Hypothalamus (tissue), 51 donors: Measurements from ENCODE around the gene ZNF577.

ENCODE experiments used
- DNase-seq, 51 donors: peaks; one replicate each; lab custom pipeline; 2025; lab: John Stamatoyannopoulos, UW

The ZNF577 gene

DNA sequence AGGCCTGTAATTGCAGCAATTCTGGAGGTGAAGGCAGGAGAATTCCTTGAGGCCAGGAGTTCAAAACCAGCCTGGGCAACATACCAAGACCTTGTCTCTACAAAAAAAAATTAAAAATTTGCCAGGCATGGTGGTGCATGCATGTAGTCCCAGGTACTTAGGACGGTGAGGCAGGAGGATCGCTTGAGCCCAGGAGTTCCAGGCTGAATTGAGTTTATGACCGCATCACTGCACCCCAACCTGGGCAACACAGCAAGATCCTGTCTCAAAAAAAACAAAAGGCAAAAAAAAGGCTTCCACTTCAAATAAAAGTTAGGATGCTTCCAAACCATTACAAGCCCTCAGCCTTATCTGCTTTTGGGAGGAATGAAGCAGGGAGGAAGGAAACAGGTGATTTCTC, 5.2 kb downstream of the ZNF577 start:
- no peak for DNase-seq

- no peak for DNase-seq
Observed at GRCh38 chr19:51873097-51873496, 14.7 kb downstream of the ZNF577 start.

- DNase-seq: no peak
Observed at GRCh38 chr19:51861870-51862622, 25.7 kb downstream of the ZNF577 start.

- no peak for DNase-seq
Observed at GRCh38 chr19:51837145-51837544, 50.6 kb downstream of the ZNF577 start.

- DNase-seq: peak in 1 of 51 donors; percentile 1
Observed at GRCh38 chr19:51830274-51830673, 57.5 kb downstream of the ZNF577 start.

- DNase-seq: peak in 3 of 51 donors; percentile 1 to 12 (median 5)
Observed at GRCh38 chr19:51824281-51825005, 63.3 kb downstream of the ZNF577 start.

DNA sequence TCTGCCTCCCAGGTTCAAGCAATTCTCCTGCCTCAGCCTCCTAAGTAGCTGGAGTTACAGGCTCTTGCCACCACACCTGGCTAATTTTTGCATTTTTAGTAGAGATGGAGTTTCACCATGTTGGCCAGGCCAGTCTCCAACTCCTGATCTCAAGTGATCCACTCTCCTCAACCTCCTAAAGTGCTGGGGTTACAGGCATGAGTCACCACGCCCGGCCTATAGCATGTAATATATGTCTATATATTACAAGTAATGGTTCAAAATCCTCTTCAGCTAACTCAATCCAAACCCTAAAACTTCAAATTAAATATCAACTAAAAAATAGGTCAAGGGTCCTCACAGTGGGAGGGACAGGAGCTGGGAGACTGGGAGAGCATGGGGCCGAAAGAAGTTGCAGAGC, 64.8 kb downstream of the ZNF577 start:
- DNase-seq: no peak

GRCh38 chr19:51822325-51822724, 65.4 kb downstream of the ZNF577 start:
- no peak for DNase-seq

DNA sequence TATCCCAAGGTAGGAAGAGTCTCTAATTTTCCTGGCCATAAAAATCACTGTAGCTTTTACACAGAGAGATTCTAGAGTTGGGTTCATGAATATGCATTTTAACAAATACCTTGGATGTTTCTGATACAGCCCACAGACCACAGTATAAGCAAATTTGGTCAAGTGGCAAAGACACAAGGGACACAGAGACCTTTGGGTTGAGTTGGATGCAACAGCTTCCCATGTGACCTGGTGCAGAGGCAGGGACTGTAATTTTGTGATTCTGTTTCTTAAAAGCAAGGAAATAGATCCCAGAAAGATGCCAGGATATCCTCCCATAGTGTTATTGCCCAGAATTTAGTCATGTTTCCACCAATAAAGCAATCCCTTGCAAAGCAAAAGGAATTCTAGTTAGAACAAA, 65.8 kb downstream of the ZNF577 start:
- DNase-seq: no peak

- no peak for DNase-seq
Observed at GRCh38 chr19:51821456-51821855, 66.3 kb downstream of the ZNF577 start.
